PC-9 (cell line): ENCODE data around the gene MAEA. TPM values are rescaled to one million over a fixed set of nuclear protein-coding genes. Genes with fewer than 3 reads are reported as not detected.

Experiments used
- BruUV-seq: library from RNA; stranded (reverse); fragments of 400-500 nt; replicated peaks from 2 replicates; lab custom pipeline; 2021; lab: Mats Ljungman, UMichigan
- CTCF ChIA-PET: fragments of 300-600 bp; sonication (Branson Sonifier 250); formaldehyde crosslinking; loops from one replicate; lab custom pipeline; 2022; ENCODE audit warnings: antibody characterized with exemption; lab: Charles Lee
- POLR2A ChIA-PET: fragments of 300-600 bp; sonication (Branson Sonifier 250); formaldehyde crosslinking; loops from one replicate; lab custom pipeline; 2022; ENCODE audit warnings: antibody characterized with exemption; ENCODE audit not compliant: unreplicated experiment; lab: Charles Lee
- DNase-seq, 2 experiments: peaks; one replicate each; pipeline versions ENCODE4 v3.0.0 to v3.0.0-alpha.2; 2015 to 2022; ENCODE audit warnings: mixed read lengths in 1 of 2
- H2AFZ ChIP-seq: fragments of 200-600 bp; sonication (generic); 2 replicates; pipeline ENCODE4 v1.8.1; 2017; ENCODE audit warnings: antibody characterized with exemption
- H3F3A ChIP-seq: fragments of 200-600 bp; sonication (generic); 2 replicates; pipeline ENCODE4 v1.8.1; 2017; ENCODE audit warnings: antibody characterized with exemption, mild to moderate bottlenecking, low read depth; ENCODE audit not compliant: insufficient read depth
- H3K27ac ChIP-seq: fragments of 200-600 bp; sonication (generic); 2 replicates; pipeline ENCODE4 v1.6.1; 2016; ENCODE audit warnings: mixed run types
- H3K27me3 ChIP-seq: fragments of 200-600 bp; sonication (generic); 2 replicates; pipeline ENCODE4 v1.6.1; 2016; ENCODE audit warnings: low read depth, mixed run types; ENCODE audit not compliant: insufficient read depth
- H3K36me3 ChIP-seq: fragments of 200-600 bp; sonication (generic); 2 replicates; pipeline ENCODE4 v1.6.1; 2016; ENCODE audit warnings: low read depth, mixed run types
- H3K4me1 ChIP-seq: fragments of 200-600 bp; sonication (generic); replicated peaks from 2 replicates; pipeline ENCODE4 v1.6.1; 2016; ENCODE audit warnings: mixed run types; ENCODE audit not compliant: insufficient read depth
- H3K4me2 ChIP-seq: fragments of 200-600 bp; sonication (generic); 2 replicates; pipeline ENCODE4 v1.6.1; 2017; ENCODE audit warnings: mixed run types
- H3K4me3 ChIP-seq: fragments of 200-600 bp; sonication (generic); 2 replicates; pipeline ENCODE4 v1.6.1; 2016; ENCODE audit warnings: mixed run types
- H3K79me2 ChIP-seq: fragments of 200-600 bp; sonication (generic); 2 replicates; pipeline ENCODE4 v1.6.1; 2017; ENCODE audit warnings: low read depth, mixed run types
- H3K9me2 ChIP-seq: fragments of 200-600 bp; sonication (generic); 2 replicates; pipeline ENCODE4 v1.8.1; 2017; ENCODE audit warnings: mild to moderate bottlenecking; ENCODE audit not compliant: insufficient read depth
- H3K9me3 ChIP-seq: fragments of 200-600 bp; sonication (generic); 2 replicates; pipeline ENCODE4 v1.8.1; 2016; ENCODE audit warnings: low read depth; ENCODE audit not compliant: insufficient read depth
- H4K20me1 ChIP-seq: fragments of 200-600 bp; sonication (generic); 2 replicates; pipeline ENCODE4 v1.8.1; 2017; ENCODE audit not compliant: insufficient read depth
- CTCF ChIP-seq: fragments of 200-600 bp; sonication (generic); conservative IDR thresholded peaks from 2 replicates; pipeline ENCODE4 v1.6.1; 2017; ENCODE audit warnings: mixed run types, antibody characterized with exemption, mild to moderate bottlenecking, moderate library complexity
- EZH2 ChIP-seq: fragments of 200-600 bp; sonication (generic); IDR thresholded peaks from 2 replicates; pipeline ENCODE4 v1.8.0; 2017; ENCODE audit warnings: antibody characterized with exemption, low read depth
- intact Hi-C: fragments of 100-400 bp; cut with micrococcal nuclease; formaldehyde crosslinking; loops from one replicate; pipeline ENCODE4 v1.10.0; 2022; ENCODE audit not compliant: unreplicated experiment
- total RNA-seq: library from RNA; stranded (reverse); gene quantifications from 2 replicates; pipeline ENCODE4 v1.2.3, GENCODE V29; 2021

Gene MAEA
- total RNA-seq, 1 experiment from 2014 or later = 79.4 TPM

- Histone ChIP-seq H3K9me3 (peaks cover 17% of the 10 kb centered on the region; the same call in 1 of the 2 replicates), H3K36me3 (no peaks in the 10 kb centered on the region), H3K79me2 (no peaks in the 10 kb centered on the region), H3K9me2 (no peaks in the 10 kb centered on the region), H4K20me1 (no peaks in the 10 kb centered on the region), H2AFZ (no peak overlapping the region), H3K4me1 (no peaks in the 10 kb centered on the region), H3K4me2 (no peak overlapping the region), H3K27me3 (peaks cover 36% of the 10 kb centered on the region), H3K4me3 (no peak overlapping the region), H3K27ac (no peak overlapping the region), H3F3A (no peaks in the 10 kb centered on the region; the same call in 1 of the 2 replicates)
- BruUV-seq = no TSS peak
- TF ChIP-seq EZH2 (no peak), CTCF (no peak)
- POLR2A ChIA-PET = interaction anchor here (0.7 kb wide), 1 partner anchor 86 kb away, joined by 6 read pairs; no protein-coding TSS in a partner anchor
- CTCF ChIA-PET = no interaction called here
- intact Hi-C loops = no loop called here
- no peak for DNase-seq
These were observed 29.7 kb upstream of the MAEA start for GRCh38 chr4:1259966-1260365.

GRCh38 chr4:1260418-1261106 is 29.1 kb upstream of the MAEA start:
- no peak for TF ChIP-seq CTCF
- TF ChIP-seq EZH2 = no peak
- Histone ChIP-seq H3K36me3 (no peaks in the 10 kb centered on the region), H3K27me3 (peaks cover 36% of the 10 kb centered on the region), H3K27ac (no peak overlapping the region), H3K9me3 (peaks cover 12% of the 10 kb centered on the region; the same call in 1 of the 2 replicates), H3K4me1 (no peaks in the 10 kb centered on the region), H3K4me3 (no peak overlapping the region), H3K4me2 (no peak overlapping the region), H3K79me2 (no peaks in the 10 kb centered on the region), H3F3A (no peaks in the 10 kb centered on the region), H2AFZ (no peak overlapping the region), H3K9me2 (no peaks in the 10 kb centered on the region), H4K20me1 (no peaks in the 10 kb centered on the region)
- DNase-seq = no peak
- no TSS peak for BruUV-seq
- intact Hi-C loops = no loop called here
- POLR2A ChIA-PET = interaction anchor here (0.7 kb wide), 1 partner anchor 86 kb away, joined by 6 read pairs; no protein-coding TSS in a partner anchor
- CTCF ChIA-PET = no interaction called here

- Histone ChIP-seq H3K36me3 (no peaks in the 10 kb centered on the region), H3K9me3 (peaks cover 4% of the 10 kb centered on the region; the same call in 1 of the 2 replicates), H3K4me3 (no peak overlapping the region), H3K4me1 (no peaks in the 10 kb centered on the region), H3F3A (no peaks in the 10 kb centered on the region), H2AFZ (no peak overlapping the region), H3K27me3 (peaks cover 36% of the 10 kb centered on the region), H3K9me2 (no peaks in the 10 kb centered on the region), H3K4me2 (no peak overlapping the region), H3K79me2 (no peaks in the 10 kb centered on the region), H3K27ac (no peak overlapping the region), H4K20me1 (no peaks in the 10 kb centered on the region)
- BruUV-seq = no TSS peak
- POLR2A ChIA-PET = no interaction called here
- CTCF ChIA-PET = no interaction called here
- no peak for TF ChIP-seq EZH2
- TF ChIP-seq CTCF = no peak
- intact Hi-C loops = no loop called here
- no peak for DNase-seq
These were observed 28.4 kb upstream of the MAEA start for GRCh38 chr4:1261107-1261928.
